ENCODE results near the gene PIGB.
"Not testable (repeated sequence)": the region's sequence is repeated elsewhere in the genome, so short reads cannot be mapped to it uniquely, and the experiment has no call there.

The PIGB gene

DNA sequence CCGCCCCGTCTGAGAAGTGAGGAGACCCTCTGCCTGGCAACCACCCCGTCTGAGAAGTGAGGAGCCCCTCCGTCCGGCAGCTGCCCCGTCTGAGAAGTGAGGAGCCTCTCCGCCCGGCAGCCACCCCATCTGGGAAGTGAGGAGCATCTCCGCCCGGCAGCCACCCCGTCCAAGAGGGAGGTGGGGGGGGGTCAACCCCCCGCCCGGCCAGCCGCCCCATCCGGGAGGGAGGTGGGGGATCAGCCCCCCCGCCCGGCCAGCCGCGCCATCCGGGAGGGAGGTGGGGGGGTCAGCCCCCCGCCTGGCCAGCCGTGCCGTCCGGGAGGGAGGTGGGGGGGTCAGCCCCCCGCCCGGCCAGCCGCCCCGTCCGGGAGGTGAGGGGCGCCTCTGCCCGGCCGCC lies 16.2 kb upstream of the PIGB start:
- not testable (repeated sequence) for DNase-seq

DNA sequence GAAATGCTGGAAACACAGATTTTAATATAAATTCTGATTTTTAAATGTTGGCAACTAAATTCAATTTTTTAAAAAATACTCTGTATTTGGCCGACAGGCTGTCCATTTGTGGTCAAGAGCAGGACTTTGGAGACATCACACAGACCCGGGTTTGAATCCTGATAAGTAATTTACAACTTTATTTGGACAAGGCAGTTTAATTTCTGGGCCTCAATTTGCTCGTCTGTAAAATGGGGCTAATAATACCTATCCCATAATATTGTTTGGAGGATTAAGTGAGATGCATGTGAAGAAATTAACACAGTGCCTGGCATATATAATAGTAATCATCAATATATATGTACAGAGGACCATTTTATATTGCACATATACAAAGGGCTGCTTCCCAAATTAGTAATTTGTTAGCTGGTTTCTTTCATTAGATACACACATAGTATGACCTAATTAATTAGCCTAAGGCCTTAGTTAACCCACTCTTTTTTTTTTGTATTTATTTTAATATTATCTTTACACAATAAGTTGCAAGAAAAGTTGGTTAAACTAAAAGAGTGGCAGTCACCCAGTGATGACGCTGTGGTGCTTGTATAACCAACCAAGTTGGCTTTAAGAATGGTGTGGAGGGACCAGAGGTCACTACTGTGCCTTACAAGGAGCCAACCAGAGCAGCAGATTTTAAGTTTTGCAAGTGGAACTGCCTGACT lies 665 bp downstream of the PIGB start:
- peak in 1 of 2 donors; percentile 8 for DNase-seq

DNA sequence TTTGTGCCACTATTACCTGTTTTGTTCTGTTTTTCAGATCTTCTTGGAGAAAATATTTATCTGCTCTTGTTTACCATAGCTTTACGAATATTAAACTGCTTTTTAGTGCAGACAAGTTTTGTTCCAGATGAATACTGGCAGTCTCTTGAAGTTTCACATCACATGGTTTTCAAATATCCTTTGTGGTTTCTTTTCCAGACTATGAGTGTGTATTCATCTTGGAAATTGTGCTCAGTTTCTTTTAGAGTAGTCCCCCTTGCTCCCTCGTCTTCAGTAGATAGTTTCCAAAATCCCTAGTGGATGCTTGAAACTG lies 1.2 kb downstream of the PIGB start:
- DNase-seq = peak in 1 of 2 donors; percentile 2

DNA sequence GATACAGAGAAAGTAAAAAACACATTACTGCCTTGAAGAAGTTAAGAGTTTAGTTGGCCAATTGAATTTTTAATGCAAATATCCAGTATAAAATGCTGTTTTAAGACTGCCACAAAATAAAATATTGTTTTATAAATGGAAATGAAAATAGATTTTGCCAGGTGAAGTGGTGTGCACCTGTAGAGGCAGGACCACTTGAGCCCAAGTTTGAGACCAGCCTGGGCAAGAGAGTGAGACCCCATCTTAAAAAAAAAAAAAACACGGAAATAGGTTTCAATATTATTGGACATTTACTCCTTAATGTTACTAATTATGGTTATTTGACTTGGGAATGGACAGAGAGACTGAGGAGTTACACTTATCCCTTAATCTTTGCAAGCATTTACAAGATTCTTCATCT lies 1.9 kb downstream of the PIGB start:
- DNase-seq = no peak

DNA sequence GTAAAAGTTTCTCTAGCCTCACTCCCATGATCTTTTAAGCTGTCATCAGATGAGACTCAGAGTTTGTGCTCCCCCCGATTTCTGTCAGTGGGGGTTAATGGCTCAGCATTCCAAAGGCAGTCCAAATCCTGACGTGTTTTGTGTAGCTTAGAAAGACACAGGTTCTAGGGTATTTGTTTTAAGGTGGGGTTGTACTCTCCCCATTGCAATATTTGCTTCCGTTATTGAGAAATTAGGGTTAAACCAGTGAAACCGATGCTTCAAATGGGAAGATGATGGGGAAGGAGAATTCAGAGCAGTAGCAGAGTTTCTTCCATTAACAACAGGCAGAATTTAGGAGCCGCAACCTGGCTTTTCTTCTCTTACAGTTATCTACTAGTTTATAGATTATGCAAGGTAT lies 3.4 kb downstream of the PIGB start:
- DNase-seq = no peak

DNA sequence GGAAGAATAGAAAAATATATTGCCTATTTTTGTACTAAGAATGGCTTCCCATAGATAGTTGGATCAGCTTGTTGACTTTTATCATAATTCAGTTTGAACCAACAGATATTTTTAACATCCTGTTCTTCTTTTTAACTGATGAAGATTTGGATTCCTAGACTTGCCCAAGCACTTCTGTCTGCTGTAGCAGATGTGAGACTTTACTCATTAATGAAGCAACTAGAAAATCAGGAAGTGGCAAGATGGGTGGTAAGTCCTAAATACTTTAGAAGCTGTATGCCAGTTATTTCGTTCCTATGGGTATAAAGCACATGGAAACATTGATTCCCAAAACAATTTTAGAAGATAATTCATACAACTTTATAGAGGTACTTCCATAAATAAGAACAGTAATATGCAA lies 8.4 kb downstream of the PIGB start:
- DNase-seq = no peak

DNA sequence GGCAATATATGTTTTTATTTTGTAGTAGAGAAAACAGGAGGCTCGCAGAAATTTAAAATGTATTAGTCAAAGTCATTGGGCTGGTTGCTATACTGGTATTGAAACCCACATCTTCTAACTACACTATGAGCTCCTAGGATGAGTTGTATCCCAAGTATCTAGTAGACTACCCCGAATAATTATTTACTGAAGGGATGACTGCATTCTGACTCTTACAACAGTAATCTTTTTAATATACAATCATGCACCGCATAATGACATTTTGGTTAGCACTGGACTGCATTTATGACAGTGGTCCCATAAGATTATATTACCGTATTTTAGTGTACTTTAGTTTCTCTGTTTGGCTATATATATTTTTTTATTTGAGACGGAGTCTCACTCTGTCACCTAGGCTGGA lies 15.3 kb downstream of the PIGB start:
- no peak for DNase-seq

DNA sequence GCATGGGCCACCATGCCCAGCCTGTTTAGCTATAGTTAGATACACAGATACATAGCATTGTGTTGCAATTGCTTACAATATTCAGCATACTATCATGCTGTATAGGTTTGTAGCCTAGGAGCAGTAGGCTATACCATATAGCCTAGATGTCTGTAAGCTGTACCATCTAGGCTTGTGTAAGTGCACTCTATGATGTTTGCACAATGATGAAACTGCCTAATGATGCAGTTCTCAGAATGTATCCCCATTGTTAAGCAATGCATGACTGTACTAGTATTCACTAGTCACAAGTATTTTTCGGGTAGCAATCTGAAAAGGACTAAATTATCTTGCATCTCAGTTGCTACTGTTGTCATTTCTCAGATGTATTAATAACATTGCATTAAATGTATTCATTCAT lies 16.0 kb downstream of the PIGB start:
- DNase-seq = no peak

DNA sequence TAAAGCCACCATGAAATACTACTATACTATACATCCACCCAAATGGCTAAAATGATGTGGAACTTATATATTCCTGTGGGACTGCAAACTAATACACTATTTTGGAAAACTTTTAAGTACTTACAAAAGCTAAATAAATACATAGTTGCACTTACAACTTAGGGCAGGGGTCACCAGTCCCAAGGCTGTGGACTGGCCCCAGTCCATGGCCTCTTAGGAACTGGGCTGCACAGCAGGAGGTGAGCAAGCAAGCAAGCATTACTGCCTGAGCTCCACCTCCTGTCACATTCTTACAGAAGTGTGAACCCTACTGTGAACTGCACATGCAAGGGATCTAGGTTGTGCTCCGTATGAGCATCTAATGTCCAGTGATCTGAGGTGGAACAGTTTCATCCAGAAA lies 18.1 kb downstream of the PIGB start:
- DNase-seq = no peak

DNA sequence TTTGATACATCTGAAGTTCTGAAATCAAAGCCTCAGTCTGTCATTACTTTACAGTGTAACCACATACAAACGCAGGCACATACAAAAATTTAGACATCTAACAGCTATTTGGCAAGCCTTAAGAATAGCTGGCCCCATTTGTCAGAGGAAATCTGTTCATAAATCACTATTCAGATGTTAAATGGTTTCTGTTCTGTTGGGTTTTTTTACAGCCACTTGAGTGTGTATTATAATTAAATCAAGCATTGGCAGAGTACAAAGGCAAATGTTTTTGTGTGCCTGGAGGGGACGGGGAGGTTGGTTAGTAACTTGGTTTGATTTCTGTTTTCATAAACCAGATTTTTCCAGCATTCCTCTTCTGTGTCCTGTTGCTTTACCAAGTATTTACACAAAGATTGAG lies 24.1 kb downstream of the PIGB start:
- no peak for DNase-seq

DNA sequence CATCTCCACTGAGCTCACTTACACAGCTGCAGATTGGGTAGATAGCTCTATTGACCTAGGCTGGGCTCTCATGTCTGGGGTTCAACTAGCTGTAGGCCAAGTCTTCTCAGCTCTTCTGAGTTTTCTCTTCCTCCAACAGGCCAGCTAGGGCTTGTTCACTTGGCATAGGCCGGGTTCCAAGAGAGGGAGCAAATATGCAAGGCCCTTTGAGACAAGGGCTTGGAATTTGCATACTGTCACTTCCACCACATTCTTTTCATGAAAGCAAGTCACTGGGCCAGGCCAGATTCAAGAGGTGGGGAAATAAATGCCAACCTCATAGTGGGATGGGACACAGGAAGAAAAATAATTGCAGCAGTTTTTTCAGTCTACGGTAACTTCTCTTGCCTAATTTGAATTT lies 25.2 kb downstream of the PIGB start:
- DNase-seq = no peak

DNA sequence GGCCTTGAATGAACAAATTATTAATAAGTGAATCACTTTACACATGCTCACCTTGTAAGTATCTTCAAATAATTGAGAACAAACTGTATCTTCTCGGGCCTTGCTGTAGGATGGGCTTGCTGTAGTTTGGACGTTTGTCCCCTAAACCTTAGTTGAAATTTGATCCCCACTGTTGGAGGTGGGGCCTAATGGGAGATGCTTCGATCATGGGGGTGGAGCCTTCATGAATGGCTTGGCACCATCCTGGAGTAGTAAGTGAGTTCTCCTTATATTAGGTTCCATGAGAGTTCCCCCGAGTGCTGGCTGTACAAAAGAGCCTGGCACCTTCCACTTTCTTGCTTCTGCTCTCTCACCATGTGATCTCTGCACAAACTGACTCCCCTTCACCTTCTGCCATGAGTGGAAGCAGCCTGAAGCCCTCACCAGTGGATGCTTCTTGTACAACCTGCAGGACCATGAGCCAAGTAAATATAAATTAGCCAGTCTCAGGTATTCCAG lies 29.3 kb downstream of the PIGB start:
- DNase-seq = no peak

DNA sequence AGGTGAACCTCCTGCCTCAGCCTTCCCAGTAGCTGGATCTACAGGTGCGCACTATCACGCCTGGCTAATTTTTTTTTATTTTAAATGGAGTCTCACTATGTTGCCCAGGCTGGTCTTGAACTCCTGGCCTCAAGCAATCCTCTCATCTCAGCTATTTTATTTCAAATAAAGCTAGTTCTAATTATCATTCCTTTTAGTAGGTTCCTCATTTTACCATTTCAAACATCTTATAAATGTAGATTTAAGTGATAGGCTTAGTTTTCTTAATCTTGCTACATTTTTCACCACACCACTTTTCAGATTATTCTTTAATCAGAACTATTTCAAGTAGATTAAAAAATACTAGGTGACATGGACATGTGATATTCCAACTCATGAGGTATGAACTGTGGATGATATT lies 30.3 kb downstream of the PIGB start:
- no peak for DNase-seq

DNA sequence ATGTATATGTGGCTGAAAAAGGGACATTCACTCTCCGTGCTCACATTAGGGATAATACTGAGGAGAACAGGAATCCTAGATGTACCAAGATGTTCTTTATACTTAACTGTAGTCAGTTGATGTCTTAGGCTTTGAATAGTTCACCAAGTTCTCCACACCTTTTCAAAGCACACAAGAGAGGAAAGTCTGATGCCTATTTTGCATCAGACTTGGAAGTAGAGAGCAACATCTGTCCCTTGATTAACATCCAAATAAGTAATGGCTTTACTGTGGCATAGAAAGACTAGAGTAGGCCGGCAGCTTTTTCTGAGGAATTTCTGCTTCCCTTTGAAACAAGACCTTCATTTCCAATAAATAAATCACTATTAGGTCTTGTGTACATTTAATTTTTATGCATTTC lies 34.0 kb downstream of the PIGB start:
- no peak for DNase-seq

DNA sequence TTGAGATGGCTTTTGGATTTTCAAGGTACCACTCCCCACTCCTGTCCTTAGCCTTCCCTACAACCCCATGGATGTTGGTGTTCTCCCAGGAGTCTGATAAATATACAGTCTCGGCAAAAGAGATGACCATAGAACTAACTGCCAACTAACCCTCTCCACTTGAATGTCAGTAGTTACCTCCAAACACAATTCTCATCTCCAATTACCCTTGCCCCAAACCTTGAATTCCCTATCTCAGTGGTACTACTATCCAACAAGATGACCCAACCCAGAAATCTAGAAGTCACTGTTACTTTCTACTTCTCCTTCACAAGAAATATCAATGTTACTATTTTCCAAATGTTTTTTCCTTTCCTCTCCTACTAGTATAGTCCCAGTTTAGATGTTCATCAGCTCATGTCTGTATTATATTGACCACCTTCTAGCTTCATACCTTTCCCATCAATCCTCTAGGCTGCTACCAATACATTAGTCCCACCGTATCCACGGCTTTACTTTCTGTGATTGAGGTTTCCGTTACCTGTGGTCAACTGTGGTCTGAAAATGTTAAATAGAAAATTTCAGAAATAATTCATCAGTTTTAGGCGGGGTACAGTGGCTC lies 38.1 kb downstream of the PIGB start:
- no peak for DNase-seq

DNA sequence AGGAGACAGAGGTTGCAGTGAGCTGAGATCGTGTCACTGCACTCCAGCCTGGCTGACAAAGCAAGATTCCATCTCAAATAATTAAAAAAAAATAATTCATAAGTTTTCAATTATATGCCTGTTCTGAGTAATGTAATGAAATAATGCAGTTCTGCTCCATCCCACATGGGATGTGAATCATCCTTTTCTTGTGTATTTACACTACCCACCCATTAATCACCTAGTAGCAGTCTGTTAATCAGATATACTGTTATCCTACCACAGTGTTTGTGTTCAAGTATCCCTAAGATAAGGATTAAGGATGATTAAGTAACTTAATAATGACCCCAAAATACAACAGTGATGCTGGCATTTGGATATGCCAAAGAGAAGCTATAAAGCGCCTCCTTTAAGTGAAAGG lies 38.8 kb downstream of the PIGB start:
- no peak for DNase-seq

DNA sequence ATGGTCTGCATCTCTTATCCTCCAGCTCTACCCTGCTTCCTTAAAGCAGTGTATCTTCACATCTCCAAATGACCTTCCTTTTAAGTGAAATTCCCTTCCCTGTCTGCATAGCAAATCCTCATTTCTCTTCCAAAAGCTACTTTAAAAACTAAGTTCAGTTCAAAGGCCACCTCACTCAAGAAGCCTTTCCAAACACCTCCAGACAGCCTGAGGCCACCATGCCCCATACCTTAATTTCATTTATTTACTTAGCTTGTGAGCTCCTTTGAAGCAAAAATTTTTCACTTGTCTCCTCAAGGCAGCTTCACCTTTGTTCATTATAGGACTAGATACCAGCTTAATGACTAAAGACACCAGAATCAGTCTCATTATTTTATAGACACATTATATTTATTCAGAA lies 39.4 kb downstream of the PIGB start:
- no peak for DNase-seq

DNA sequence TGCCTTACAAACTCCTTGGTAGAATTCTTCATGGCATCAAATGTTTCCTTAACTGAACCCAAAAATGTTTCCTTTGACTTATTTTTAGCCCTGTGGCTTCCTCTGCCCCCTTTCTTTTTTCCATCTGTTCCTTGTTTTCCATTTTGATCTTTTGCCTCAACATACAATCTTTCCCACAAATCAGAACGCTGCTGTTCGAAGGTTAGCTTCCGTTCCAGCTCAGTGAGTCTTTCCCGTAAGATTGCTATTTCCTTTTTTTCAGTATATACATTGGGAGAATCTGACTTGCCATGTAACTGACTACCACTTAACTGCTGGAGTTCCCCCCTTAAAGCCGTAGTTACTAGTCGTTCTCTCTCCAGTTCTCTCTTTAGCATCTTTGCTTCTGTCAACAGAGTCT lies 41.2 kb downstream of the PIGB start:
- DNase-seq = no peak

DNA sequence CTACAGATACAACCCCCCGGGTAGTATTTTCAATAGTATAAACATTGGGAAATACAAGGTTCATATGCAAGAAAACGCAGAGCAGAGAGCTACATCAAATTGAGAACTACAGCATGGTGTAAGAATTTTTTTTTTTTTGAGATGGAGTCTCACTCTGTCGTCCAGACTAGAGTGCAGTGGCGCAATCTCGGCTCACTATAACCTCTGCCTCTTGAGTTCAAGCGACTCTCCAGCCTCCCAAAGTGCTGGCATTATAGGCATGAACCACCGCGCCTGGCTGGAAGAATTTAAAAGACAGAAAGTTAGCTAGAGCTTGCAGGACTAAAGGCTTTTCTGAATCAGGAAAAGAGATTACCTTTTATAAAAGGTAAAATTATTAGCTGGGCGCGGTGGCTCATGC lies 42.0 kb downstream of the PIGB start:
- DNase-seq = no peak

DNA sequence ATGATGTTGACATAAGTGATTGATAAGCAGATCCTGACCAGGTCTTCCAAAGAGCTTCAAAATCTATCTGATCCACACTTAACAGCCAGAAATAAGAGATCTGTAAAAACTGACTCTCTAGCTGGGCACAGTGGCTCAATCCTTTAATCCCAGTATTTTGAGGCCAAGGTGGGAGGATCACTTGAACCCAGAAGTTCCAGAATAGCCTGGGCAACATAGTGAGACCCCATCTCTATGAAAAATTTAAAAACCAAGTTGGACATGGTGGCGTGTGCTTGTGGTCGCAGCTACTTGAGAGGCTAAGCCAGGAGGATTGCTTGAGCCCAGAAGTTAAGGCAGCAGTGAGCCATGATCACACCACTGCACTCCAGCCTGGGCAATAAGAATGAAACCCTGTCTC lies 43.6 kb downstream of the PIGB start:
- DNase-seq = no peak

DNA sequence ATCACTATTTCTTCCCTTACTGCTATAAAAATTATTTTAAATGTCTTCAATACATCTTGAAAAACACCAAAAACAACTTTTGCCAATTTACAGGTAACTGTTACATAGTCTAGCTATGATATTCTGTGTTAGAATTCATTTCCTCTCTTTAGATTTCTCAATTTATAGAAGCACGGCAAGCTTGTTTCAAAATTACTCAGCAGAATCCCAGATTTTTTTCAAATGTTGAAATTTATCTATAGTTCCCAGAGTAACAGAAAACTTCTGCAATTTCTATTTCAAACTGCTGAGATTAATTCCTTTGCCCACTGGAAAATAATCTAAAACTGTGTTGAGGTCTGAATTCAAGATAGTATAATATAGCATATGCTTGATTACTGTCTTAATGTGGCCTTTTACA lies 48.0 kb downstream of the PIGB start:
- DNase-seq = no peak

DNA sequence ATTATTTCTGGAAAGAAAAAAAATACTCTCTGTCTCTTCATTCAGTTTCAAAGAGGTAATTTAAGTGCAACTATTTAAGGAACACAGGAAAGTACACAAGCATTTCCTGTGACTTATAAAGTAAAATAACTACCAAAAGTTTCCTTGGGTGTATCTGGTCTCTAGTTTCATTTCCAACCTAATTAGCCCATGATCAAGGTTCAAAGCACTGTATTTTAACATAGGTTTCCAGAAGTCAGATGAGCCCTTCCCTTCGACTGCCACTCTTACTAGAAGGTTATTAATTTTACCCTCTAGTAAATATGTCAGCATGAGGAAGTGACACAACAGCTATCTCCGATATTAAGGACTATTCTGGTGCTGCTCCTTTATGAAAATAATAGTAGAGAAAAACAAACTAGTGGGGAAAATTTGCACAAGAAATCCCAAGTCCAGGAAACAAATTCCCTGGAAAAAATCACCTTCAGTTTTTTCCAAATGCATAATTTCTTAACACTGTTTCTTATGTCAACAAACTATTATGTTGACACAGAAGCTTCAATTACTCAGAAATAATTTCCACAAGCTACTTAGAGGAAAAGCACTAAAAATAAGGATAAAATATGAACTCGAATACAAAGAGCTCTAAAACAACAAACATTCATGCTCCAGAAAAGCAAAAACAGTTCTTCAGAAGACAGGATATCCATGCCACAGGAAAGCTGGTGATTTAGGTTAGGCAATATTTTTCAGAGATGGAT lies 53.8 kb downstream of the PIGB start:
- DNase-seq = no peak

DNA sequence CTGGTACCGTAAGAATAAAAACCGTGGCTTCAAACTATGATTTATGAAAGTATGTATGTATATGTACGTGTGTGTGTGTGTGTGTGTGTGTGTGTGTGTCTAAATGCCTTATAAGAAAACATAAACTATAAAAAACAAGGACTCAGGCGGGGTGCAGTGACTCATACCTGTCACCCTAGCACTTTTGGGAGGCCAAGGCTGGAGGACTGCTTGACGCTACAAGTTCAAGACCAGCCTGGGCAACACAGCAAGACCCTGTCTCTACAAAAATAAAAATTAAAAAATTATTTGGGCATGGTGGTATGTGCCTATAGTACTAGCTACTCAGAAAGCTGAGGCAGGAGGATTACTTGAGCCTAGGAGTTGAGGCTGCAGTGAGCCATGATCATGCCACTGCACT lies 60.1 kb downstream of the PIGB start:
- DNase-seq = no peak

DNA sequence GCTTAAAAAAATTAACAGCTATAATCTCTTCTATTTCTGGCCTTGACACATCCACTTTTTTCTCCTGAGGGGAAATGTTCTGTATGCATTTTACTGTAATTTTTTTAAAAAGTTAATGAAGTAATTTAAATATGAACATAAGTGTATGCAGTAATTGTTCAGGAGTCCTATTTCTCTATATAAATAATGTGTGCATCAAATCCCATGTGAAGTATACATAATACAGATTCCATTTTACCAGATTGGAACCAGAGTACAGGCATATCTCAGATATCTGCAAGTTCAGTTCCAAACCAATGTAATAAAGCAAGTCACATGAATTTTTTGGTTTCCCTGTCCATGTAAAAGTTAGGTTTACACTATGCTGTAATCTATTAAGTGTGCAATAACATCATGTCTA lies 62.6 kb downstream of the PIGB start:
- no peak for DNase-seq

DNA sequence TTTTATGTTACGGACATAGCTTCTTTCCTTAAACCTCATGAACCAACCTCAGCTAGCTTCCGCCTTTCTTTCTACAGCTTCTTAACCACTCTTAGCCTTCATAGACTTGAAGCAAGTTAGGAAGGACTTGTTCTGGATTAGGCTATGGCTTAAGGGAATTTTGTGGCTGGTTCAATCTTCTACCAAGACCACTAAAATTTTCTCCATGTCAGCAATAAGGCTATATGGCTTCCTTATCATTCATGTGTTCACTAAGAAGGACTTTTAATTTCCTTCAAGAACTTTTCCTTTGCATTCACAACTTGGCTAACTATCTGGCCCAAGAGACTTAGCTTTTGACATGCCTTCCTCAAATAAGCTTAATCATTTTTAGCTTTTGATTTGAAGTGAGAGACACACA lies 64.7 kb downstream of the PIGB start:
- no peak for DNase-seq
